ENCODE measurements around the gene HDAC3.
"Not testable (repeated sequence)": the region's sequence is repeated elsewhere in the genome, so short reads cannot be mapped to it uniquely, and the experiment has no call there.

HDAC3 gene

DNA sequence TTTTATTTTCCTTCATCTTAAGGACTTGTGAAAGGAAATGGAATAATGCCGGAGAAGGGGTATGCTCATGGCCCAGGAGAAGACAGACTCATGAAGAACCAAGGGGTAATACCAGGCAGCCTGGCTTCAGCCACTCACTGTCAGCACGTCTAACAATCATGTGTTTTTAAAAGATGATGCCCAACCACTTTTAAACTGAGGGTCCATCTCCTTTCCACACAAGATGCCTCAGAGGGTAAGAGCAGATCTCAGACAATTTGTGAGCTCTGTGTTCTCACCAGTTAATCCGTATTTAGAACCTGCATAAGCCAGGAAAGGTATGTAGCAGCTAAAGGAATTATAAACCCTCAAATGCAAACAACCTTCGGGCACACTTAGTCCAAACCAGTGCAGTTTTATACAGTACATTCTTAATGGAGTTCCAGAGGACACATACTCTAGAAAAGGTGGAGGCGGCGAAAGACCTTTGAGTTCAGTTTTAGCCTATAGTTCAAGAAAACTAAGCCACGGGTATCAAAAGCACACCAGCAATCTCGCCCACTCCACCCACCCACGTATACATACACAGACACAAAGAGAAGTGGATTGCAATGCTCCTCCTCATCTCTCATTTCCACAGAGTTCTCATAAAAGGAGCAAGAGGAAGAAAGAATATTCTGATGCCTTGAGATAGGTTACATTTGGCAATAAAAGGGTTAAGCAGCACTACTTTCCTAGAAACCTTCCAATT is 20.5 kb downstream of the HDAC3 start:
- Histone ChIP-seq H3K27me3 (replicated peaks) (no peaks in the 10 kb centered on the region), H3K36me3 (replicated peaks) (peaks cover 12% of the 10 kb centered on the region), H3K4me3 (ENCODE audit: low read depth, low read length) (no peak overlapping the region), H3K27ac (no peak overlapping the region)
- in situ Hi-C loops (cut with HindIII; ENCODE audit: low pct_ligation_motif_present, low sequenced_read_pairs) = no loop called here
- TF ChIP-seq, protein P1, sequence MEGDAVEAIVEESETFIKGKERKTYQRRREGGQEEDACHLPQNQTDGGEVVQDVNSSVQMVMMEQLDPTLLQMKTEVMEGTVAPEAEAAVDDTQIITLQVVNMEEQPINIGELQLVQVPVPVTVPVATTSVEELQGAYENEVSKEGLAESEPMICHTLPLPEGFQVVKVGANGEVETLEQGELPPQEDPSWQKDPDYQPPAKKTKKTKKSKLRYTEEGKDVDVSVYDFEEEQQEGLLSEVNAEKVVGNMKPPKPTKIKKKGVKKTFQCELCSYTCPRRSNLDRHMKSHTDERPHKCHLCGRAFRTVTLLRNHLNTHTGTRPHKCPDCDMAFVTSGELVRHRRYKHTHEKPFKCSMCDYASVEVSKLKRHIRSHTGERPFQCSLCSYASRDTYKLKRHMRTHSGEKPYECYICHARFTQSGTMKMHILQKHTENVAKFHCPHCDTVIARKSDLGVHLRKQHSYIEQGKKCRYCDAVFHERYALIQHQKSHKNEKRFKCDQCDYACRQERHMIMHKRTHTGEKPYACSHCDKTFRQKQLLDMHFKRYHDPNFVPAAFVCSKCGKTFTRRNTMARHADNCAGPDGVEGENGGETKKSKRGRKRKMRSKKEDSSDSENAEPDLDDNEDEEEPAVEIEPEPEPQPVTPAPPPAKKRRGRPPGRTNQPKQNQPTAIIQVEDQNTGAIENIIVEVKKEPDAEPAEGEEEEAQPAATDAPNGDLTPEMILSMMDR (IDR thresholded peaks at IDR 0.05; ENCODE audit: low read depth, low read length, missing control alignments) = no peak
- no peak for DNase-seq

DNA sequence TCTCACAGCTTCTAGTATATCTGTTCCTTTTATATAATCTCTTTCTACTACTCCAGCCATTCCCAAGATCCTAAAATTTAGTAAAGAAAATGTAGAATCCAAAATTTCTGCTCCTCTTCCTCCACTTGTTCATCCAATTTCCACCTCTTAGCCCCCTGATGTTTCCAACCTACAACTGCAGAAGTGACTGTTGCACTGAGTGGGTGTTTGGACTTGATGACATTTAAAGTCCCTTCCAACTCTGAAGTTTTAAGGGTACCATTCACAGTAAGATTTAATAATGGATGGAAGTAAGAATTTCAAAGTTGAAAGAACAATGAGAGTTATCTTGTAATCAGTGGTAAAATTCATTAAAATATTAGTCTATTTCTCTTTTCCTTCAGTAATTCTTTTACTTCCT is 23.3 kb downstream of the HDAC3 start:
- Histone ChIP-seq H3K27ac (no peak overlapping the region), H3K27me3 (replicated peaks) (no peaks in the 10 kb centered on the region), H3K36me3 (replicated peaks) (no peaks in the 10 kb centered on the region), H3K4me3 (ENCODE audit: low read depth, low read length) (no peak overlapping the region)
- DNase-seq = no peak
- in situ Hi-C loops (cut with HindIII; ENCODE audit: low pct_ligation_motif_present, low sequenced_read_pairs) = no loop called here
- TF ChIP-seq, protein P1 (IDR thresholded peaks at IDR 0.05; ENCODE audit: low read depth, low read length, missing control alignments) = no peak

DNA sequence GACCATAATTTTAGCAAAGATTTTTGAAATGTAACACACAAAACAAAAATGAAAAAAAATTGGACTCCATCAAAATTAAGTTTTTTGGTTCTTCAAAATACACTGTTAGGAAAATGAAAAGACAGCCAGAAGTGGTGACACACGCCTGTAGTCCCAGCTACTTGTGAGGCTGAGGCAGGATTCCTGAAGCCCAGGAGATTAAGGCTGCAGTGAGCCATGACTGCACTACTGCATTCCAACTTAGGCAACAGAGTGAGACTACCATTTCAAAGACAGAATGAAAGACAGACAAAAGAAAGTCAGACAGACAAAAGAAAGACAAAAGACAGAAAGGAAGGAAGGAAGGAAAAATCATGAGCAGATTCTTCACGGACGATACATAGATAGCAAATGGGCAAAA is 25.4 kb downstream of the HDAC3 start:
- no peak overlapping the region for H3K4me3 ChIP-seq (ENCODE audit: low read depth, low read length)
- TF ChIP-seq, protein P1 (IDR thresholded peaks at IDR 0.05; ENCODE audit: low read depth, low read length, missing control alignments) = no peak
- no peaks in the 10 kb centered on the region for H3K27me3 ChIP-seq (replicated peaks)
- no peaks in the 10 kb centered on the region for H3K36me3 ChIP-seq (replicated peaks)
- H3K27ac ChIP-seq = no peak overlapping the region
- no peak for DNase-seq
- in situ Hi-C loops (cut with HindIII; ENCODE audit: low pct_ligation_motif_present, low sequenced_read_pairs) = no loop called here

- H3K36me3 ChIP-seq (replicated peaks); H3K4me3 ChIP-seq (ENCODE audit: low read depth, low read length); H3K27me3 ChIP-seq (replicated peaks); in situ Hi-C loops (cut with HindIII; ENCODE audit: low pct_ligation_motif_present, low sequenced_read_pairs); DNase-seq; H3K27ac ChIP-seq: not testable (repeated sequence)
Observed at GRCh38 chr5:141609921-141610320, 26.7 kb downstream of the HDAC3 start.

- in situ Hi-C loops (cut with HindIII; ENCODE audit: low pct_ligation_motif_present, low sequenced_read_pairs) = no loop called here
- Histone ChIP-seq H3K36me3 (replicated peaks) (no peaks in the 10 kb centered on the region), H3K27me3 (replicated peaks) (no peaks in the 10 kb centered on the region), H3K27ac (no peak overlapping the region), H3K4me3 (ENCODE audit: low read depth, low read length) (no peak overlapping the region)
- TF ChIP-seq, protein P1 (IDR thresholded peaks at IDR 0.05; ENCODE audit: low read depth, low read length, missing control alignments) = no peak
- no peak for DNase-seq
Observed at GRCh38 chr5:141609044-141609443, 27.6 kb downstream of the HDAC3 start.

- Histone ChIP-seq H3K27me3 (replicated peaks) (no peaks in the 10 kb centered on the region), H3K36me3 (replicated peaks) (no peaks in the 10 kb centered on the region), H3K4me3 (ENCODE audit: low read depth, low read length) (no peak overlapping the region), H3K27ac (no peak overlapping the region)
- TF ChIP-seq, protein P1 (IDR thresholded peaks at IDR 0.05; ENCODE audit: low read depth, low read length, missing control alignments) = no peak
- in situ Hi-C loops (cut with HindIII; ENCODE audit: low pct_ligation_motif_present, low sequenced_read_pairs) = no loop called here
- no peak for DNase-seq
Observed at GRCh38 chr5:141608557-141608956, 28.1 kb downstream of the HDAC3 start.

All from brain microvascular endothelial cell (primary cell).